GM23338 (cell line): ENCODE results near the gene ADAMTS13. TPM values are rescaled to one million over a fixed set of nuclear protein-coding genes. Genes with fewer than 3 reads are reported as not detected.

Experiments
- EZH2 ChIP-seq: fragments of 200-600 bp; sonication (generic); IDR thresholded peaks from one replicate; pipeline ENCODE4 v1.8.0; 2017; ENCODE audit warnings: antibody characterized with exemption, mild to moderate bottlenecking, low read depth; ENCODE audit not compliant: unreplicated experiment
- EZH2phosphoT487 ChIP-seq: fragments of 200-600 bp; sonication (generic); IDR thresholded peaks from one replicate; pipeline ENCODE4 v1.8.1; 2018; ENCODE audit warnings: antibody characterized with exemption; ENCODE audit not compliant: unreplicated experiment
- JUNB ChIP-seq: IDR thresholded peaks from one replicate; pipeline ENCODE4 v1.6.1; 2016; ENCODE audit warnings: antibody characterized with exemption; ENCODE audit not compliant: unreplicated experiment
- NANOG ChIP-seq: IDR thresholded peaks from 2 replicates; pipeline ENCODE4 v1.6.1; 2016; ENCODE audit warnings: antibody characterized with exemption, borderline replicate concordance
- POLR2AphosphoS5 ChIP-seq: IDR thresholded peaks from 2 replicates; pipeline ENCODE4 v1.6.1; 2016; ENCODE audit warnings: antibody characterized with exemption, low read depth
- STAT1 ChIP-seq: IDR thresholded peaks from one replicate; pipeline ENCODE4 v1.6.1; 2016; ENCODE audit warnings: antibody characterized with exemption; ENCODE audit not compliant: unreplicated experiment
- ZNF114 ChIP-seq: fragments of 250-450 bp; sonication (Bioruptor Pico); IDR thresholded peaks from 2 replicates; pipeline ENCODE4 v1.5.0; 2020; ENCODE audit warnings: mild to moderate bottlenecking, moderate library complexity
- polyA plus RNA-seq: library from polyadenylated mRNA; unstranded; fragments of >200 nt; fragmentation: Nextera tagmentation; extraction: Ambion mirVana; gene quantifications from 2 replicates; pipeline ENCODE4 v1.2.1, GENCODE V29; 2016
- total RNA-seq: library from RNA; depleted of rRNA; stranded (reverse); fragments of >200 nt; shearing (Covaris generic); gene quantifications from 2 replicates; pipeline ENCODE4 v1.2.3, GENCODE V29; 2014
- TF ChIP-seq, protein P1 (sequence below): fragments of 250-450 bp; sonication (Bioruptor Pico); IDR thresholded peaks from 2 replicates; pipeline ENCODE4 v1.5.0; 2020; ENCODE audit warnings: mild to moderate bottlenecking, moderate library complexity
- TF ChIP-seq, protein P2 (sequence below), 2 experiments: fragments of 200-600 bp in 1 of 2; sonication (generic) in 1 of 2; conservative IDR thresholded peaks; 2 replicates each; pipeline versions ENCODE4 v1.5.1 to v1.6.1; 2016 to 2017; ENCODE audit warnings: antibody characterized with exemption in 2 of 2, low read depth in 2 of 2, mild to moderate bottlenecking in 2 of 2, moderate library complexity in 1 of 2
- TF ChIP-seq, protein P3 (sequence below): IDR thresholded peaks from 2 replicates; pipeline ENCODE4 v1.6.1; 2016; ENCODE audit warnings: antibody characterized with exemption

Gene ADAMTS13
- total and polyA plus RNA-seq, 2 experiments from 2014 or later: 6.0 TPM

DNA sequence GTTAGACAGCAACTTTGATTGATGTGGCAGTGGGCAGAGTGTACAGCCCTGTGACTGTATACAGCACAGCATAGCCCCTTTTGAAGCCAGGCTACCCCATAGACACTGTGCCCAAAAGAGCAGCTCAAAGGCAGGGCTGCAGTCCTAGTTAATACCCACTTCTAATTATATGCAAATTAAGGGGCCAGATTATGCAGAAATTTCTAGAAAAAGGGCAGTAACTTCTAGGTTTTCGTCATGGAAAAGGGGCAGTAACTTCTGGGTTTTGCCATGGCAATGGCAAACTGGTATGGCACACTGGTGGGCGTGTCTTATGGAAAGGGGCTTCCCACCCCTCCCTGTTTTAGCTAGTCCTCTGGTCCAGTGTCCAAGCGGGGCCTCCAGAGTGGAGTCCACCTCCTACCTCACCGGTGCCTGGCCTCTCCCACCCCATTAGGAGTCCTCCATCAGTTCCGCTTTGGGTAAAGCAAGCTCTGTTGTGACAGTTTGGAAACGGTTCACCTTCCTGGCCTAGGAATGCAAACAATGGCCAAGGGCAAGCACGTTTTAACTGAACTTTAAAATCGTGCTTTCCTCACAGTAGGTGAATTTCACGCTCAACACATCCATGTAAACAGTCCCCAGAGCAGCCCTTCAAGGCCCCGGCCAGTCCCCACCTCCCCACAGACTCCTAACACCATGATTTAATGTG is 5.6 kb downstream of the ADAMTS13 start (continued):
- TF ChIP-seq, protein P1, sequence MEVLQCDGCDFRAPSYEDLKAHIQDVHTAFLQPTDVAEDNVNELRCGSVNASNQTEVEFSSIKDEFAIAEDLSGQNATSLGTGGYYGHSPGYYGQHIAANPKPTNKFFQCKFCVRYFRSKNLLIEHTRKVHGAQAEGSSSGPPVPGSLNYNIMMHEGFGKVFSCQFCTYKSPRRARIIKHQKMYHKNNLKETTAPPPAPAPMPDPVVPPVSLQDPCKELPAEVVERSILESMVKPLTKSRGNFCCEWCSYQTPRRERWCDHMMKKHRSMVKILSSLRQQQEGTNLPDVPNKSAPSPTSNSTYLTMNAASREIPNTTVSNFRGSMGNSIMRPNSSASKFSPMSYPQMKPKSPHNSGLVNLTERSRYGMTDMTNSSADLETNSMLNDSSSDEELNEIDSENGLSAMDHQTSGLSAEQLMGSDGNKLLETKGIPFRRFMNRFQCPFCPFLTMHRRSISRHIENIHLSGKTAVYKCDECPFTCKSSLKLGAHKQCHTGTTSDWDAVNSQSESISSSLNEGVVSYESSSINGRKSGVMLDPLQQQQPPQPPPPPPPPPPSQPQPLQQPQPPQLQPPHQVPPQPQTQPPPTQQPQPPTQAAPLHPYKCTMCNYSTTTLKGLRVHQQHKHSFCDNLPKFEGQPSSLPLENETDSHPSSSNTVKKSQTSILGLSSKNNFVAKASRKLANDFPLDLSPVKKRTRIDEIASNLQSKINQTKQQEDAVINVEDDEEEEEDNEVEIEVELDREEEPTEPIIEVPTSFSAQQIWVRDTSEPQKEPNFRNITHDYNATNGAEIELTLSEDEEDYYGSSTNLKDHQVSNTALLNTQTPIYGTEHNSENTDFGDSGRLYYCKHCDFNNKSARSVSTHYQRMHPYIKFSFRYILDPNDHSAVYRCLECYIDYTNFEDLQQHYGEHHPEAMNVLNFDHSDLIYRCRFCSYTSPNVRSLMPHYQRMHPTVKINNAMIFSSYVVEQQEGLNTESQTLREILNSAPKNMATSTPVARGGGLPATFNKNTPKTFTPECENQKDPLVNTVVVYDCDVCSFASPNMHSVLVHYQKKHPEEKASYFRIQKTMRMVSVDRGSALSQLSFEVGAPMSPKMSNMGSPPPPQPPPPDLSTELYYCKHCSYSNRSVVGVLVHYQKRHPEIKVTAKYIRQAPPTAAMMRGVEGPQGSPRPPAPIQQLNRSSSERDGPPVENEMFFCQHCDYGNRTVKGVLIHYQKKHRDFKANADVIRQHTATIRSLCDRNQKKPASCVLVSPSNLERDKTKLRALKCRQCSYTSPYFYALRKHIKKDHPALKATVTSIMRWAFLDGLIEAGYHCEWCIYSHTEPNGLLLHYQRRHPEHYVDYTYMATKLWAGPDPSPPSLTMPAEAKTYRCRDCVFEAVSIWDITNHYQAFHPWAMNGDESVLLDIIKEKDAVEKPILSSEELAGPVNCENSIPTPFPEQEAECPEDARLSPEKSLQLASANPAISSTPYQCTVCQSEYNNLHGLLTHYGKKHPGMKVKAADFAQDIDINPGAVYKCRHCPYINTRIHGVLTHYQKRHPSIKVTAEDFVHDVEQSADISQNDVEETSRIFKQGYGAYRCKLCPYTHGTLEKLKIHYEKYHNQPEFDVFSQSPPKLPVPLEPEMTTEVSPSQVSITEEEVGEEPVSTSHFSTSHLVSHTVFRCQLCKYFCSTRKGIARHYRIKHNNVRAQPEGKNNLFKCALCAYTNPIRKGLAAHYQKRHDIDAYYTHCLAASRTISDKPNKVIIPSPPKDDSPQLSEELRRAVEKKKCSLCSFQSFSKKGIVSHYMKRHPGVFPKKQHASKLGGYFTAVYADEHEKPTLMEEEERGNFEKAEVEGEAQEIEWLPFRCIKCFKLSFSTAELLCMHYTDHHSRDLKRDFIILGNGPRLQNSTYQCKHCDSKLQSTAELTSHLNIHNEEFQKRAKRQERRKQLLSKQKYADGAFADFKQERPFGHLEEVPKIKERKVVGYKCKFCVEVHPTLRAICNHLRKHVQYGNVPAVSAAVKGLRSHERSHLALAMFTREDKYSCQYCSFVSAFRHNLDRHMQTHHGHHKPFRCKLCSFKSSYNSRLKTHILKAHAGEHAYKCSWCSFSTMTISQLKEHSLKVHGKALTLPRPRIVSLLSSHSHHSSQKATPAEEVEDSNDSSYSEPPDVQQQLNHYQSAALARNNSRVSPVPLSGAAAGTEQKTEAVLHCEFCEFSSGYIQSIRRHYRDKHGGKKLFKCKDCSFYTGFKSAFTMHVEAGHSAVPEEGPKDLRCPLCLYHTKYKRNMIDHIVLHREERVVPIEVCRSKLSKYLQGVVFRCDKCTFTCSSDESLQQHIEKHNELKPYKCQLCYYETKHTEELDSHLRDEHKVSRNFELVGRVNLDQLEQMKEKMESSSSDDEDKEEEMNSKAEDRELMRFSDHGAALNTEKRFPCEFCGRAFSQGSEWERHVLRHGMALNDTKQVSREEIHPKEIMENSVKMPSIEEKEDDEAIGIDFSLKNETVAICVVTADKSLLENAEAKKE (CRISPR knock-in tag): no peak
- TF ChIP-seq NANOG (no peak), EZH2 (no peak), EZH2phosphoT487 (no peak), STAT1 (no peak), ZNF114 (no peak), POLR2AphosphoS5 (no peak), JUNB (no peak)
- TF ChIP-seq, protein P2, sequence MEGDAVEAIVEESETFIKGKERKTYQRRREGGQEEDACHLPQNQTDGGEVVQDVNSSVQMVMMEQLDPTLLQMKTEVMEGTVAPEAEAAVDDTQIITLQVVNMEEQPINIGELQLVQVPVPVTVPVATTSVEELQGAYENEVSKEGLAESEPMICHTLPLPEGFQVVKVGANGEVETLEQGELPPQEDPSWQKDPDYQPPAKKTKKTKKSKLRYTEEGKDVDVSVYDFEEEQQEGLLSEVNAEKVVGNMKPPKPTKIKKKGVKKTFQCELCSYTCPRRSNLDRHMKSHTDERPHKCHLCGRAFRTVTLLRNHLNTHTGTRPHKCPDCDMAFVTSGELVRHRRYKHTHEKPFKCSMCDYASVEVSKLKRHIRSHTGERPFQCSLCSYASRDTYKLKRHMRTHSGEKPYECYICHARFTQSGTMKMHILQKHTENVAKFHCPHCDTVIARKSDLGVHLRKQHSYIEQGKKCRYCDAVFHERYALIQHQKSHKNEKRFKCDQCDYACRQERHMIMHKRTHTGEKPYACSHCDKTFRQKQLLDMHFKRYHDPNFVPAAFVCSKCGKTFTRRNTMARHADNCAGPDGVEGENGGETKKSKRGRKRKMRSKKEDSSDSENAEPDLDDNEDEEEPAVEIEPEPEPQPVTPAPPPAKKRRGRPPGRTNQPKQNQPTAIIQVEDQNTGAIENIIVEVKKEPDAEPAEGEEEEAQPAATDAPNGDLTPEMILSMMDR (conservative IDR thresholded peaks at IDR 0.05; ENCODE audit: low read depth in 2 of 2): no peak
- TF ChIP-seq, protein P3, sequence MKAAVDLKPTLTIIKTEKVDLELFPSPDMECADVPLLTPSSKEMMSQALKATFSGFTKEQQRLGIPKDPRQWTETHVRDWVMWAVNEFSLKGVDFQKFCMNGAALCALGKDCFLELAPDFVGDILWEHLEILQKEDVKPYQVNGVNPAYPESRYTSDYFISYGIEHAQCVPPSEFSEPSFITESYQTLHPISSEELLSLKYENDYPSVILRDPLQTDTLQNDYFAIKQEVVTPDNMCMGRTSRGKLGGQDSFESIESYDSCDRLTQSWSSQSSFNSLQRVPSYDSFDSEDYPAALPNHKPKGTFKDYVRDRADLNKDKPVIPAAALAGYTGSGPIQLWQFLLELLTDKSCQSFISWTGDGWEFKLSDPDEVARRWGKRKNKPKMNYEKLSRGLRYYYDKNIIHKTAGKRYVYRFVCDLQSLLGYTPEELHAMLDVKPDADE: no peak
